Astrocyte (in vitro differentiated cells and primary cell): Measurements from ENCODE around the gene ANKRD63.

Experiments used
- CTCF ChIP-seq: IDR thresholded peaks from 2 replicates; pipeline ENCODE4 v1.5.1; 2011; ENCODE audit warnings: low read depth, mild to moderate bottlenecking, inconsistent platforms, low read length, moderate library complexity; ENCODE audit not compliant: insufficient read depth
- EZH2 ChIP-seq: IDR thresholded peaks from 2 replicates; pipeline ENCODE4 v1.6.1; 2012; ENCODE audit warnings: mild to moderate bottlenecking, low read length, inconsistent platforms; ENCODE audit not compliant: insufficient read depth

GRCh38 chr15:40298216-40298935, 15.5 kb upstream of the ANKRD63 start:
- TF ChIP-seq CTCF (no peak), EZH2 (no peak)
